Islet of Langerhans (tissue), 1 donor: ENCODE data around the gene PPP2R5E.

Experiments used
- FAIRE-seq: peaks from one replicate; lab custom pipeline; 2011; peaks lifted over from hg19 to GRCh38; lab: Jason Lieb, UNC

PPP2R5E gene

GRCh38 chr14:63432228-63432627, 110.9 kb downstream of the PPP2R5E start:
- FAIRE-seq = no peak

DNA sequence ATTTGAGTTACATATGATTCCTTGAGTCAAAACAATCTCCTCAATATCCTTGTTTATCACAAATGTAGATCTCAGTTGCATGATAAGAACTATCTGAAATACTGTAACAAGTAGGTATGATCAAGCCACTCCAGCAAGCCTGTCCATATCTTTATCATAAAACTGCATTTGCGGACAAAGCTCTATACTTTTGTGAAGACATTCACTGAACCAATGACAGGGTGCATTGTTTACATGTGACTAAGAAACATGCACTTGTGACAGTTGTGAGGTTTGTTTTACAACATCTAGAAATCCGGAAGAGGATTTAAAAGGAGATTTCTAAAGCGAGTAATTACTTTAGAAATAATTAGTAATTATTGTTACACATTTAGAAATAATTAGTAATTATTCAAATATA, 111.7 kb downstream of the PPP2R5E start:
- FAIRE-seq = no peak

DNA sequence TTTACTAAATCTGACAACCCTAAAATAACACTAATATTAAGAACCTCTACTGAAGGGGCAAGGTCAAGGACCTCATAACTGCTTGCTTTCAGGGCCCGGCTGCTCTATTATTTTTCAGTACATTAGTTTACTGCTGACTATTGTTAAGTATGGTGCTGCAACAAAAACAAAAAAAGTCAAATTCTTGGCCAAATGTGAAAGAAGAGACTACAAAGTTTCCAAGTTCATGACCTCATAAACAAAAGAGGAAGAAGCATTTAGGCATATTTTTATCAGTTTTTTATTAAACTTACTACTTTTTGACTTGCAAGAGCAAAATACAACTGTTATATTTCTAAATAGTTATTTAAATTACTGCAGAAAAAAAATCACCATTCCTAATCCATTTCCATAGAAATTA, 114.7 kb downstream of the PPP2R5E start:
- no peak for FAIRE-seq

DNA sequence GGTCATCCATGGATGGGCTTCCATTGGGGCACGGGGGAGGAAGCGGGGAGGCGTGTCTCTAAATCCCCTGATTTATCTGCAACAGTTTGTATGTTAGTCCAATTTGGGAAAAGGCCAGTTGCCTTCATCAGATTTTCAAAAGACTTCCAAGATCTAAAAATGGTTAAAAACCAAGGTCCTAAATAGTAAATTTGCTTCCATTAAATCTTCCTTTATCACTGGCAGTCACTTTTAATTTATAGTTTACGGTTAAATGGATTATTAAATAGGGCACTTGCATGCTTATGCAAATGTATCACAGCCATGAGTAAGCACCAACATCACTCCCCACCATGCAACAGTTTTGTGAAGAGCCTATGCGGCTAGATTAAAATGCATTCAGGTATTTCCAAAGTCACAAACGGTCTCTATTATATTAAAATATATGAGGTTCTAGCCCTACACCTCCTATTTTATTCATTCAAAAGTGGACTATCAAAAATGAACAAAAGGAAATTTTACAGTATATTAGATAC, 116.3 kb downstream of the PPP2R5E start:
- no peak for FAIRE-seq

GRCh38 chr14:63423889-63424288, 119.3 kb downstream of the PPP2R5E start:
- no peak for FAIRE-seq

DNA sequence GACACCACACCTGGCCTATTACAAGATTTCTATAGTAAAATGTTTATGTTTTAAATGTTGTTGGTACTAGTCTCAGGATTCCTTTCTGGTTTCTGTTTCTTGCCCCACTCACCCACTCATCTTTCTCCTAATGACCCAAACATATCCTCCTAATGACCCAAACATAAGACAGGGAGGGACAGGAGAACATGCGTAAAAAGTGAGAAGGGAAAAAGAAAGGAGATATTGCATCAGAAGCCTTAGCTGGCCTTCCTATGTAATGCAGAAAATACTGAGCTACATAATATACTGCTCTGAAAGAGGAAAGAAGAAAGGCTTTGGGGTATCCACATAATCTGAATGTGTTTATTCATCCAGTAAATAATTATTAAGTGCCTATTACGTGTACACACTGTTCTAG, 119.8 kb downstream of the PPP2R5E start:
- no peak for FAIRE-seq

DNA sequence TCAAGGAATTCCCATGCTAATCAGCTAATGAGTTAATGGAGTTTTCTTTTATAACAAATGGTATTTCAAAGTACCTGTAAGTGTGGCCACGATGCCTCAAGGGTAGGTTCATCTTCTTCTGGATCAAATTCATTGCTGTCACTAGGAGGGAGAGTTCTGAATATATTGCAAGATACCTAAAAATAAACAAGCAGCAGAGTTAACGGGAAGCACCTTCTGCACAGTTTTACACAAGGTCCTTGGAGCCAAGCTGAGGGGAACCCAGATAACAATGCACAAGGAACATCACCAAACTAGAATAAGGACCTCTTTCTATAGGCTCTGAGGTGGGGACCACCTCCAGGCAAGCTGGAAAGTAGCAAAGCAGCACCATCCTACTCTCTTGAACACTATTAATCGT, 121.3 kb downstream of the PPP2R5E start:
- no peak for FAIRE-seq

- FAIRE-seq = no peak
Measured at GRCh38 chr14:63421226-63421625, 122.0 kb downstream of the PPP2R5E start.

- FAIRE-seq = no peak
Measured at GRCh38 chr14:63418020-63418419, 125.2 kb downstream of the PPP2R5E start.

DNA sequence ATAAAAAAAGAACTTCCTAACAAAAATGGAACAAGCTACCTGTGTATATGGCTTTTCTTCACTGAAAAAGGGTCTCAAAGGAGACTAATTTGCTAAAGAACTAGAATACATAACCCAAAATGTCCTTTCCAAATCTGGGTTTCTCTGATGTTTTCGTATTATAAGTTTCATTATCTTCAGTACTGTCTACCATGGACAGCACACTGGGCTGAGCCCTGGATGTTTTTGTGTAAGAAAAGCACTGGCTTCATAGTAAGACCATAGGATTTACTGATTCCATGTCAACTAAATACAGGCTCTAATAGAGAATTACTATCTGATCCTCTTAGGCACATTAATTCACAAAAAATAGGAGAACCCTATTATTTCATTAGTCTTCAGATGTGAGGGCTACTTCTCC, 130.2 kb downstream of the PPP2R5E start:
- FAIRE-seq = no peak

- no peak for FAIRE-seq
Measured at GRCh38 chr14:63406333-63406732, 136.8 kb downstream of the PPP2R5E start.

- FAIRE-seq = no peak
Measured at GRCh38 chr14:63405715-63406114, 137.5 kb downstream of the PPP2R5E start.

DNA sequence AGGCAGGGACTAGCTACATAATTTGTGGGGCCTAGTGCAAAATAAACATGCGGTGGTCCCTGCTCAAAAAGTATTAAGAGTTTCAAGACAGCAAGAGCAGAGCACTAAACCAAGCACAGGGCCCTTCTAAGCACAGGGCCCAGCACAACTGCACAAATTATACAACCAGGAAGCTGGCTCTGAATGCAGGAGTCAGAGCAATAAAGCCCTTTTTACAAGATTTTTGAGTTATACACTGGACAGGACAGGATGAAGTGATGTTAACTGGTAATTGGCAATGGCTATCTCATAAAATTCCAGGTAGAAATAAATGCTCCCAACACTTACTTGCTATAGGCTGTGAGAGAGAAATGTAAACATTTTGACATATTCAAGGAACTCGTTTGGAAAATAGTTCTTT, 138.3 kb downstream of the PPP2R5E start:
- no peak for FAIRE-seq

DNA sequence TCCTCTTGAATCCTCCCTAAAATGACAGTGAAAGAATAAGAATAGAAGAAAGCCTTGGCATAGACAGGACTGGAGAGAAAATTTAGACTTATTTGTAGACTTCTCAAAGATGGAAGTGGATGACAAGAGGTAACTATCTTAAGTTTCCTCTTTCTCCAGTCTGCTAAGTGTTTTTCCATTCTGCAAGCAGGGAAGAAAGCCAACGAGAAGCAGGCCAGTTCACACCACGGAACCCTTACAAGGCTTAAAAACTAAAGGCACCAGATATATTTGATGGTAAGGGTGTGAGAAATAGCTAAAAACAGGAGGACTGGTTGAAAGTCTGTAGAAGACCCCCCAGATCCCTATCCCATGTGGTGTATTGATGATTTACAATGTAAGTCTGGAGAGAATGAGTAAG, 141.5 kb downstream of the PPP2R5E start:
- FAIRE-seq = no peak

DNA sequence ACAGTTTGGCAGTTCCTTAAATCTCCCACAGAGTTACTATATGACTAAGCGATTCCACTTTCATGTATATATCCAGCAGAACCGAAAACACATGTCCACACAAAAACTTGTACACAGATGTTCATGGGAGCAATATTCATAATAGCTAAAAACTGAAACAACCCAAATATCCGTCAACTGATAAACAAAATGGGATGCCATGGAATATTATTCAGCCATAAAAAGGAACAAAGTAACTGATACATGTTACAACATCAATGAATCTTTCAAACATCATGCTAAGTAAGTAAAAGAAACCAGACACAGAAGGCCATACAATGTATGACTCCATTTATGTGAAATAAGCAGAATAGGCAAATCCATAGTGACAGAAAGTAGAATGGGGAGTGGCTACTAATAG, 144.2 kb downstream of the PPP2R5E start:
- FAIRE-seq = no peak

- no peak for FAIRE-seq
Measured at GRCh38 chr14:63394841-63395240, 148.3 kb downstream of the PPP2R5E start.

GRCh38 chr14:63394432-63394831, 148.7 kb downstream of the PPP2R5E start:
- FAIRE-seq = no peak

DNA sequence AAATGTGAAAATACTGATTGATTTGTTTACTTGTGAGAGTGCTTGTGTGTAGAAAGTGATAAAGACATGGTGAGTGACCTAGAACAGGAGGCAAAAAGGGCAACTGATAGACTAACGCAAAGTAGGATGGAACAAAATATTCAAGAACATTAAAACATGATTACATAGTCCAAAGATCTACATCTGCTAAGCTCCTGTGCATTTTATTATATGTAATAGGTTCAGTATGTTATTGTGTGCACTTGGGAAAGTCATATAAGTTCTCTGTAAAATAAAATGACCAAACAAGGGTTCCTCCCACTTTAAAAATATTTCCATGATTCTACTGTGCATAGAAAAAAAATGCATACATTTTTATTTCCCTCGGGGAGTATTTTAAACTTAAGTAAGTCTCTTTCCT, 150.2 kb downstream of the PPP2R5E start:
- FAIRE-seq = no peak

- FAIRE-seq = no peak
Measured at GRCh38 chr14:63392236-63392635, 150.9 kb downstream of the PPP2R5E start.

GRCh38 chr14:63388766-63389431, 154.3 kb downstream of the PPP2R5E start:
- peak; percentile 17 for FAIRE-seq

DNA sequence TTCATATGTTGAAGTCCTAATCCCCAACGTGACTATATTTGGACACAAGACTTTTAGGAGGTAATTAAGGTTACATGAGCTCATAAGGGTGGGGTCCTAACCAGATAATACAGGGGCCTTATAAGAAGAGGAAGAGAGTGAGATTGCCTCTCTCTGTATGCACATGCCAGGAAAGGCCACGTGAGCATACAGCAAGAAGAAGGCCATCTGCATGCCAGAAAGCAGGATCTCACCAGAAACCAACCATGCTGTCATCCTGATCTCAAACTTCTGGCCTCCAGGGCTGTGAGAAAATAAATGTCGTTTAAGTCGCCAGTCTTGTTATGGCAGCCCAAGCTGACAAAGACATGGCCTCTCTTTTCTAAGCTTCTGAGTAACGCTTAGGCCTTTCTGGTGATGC, 155.5 kb downstream of the PPP2R5E start:
- no peak for FAIRE-seq

- FAIRE-seq = no peak
Measured at GRCh38 chr14:63383776-63384367, 159.3 kb downstream of the PPP2R5E start.

GRCh38 chr14:63378444-63378843, 164.7 kb downstream of the PPP2R5E start:
- no peak for FAIRE-seq

DNA sequence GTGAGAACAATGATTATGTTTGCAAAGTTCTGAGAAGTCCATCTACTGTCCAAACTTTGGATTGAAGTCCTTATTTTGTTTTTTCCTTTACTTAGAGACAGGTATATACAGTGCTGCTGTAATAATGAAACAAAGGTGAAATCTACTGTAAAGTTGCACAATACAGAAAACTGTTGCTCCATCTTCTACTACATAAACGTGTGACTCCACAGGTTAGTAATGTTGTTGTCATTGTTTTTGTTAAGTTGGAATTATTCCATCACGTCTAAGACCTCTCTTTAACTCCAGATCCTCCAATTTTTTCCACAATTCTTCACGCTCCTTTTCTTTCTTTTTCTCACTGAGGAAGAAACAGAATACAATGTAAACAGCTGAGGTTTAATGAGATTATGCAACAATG, 167.4 kb downstream of the PPP2R5E start:
- FAIRE-seq = no peak
